HG03457 (cell line): ENCODE results near the gene ZNF292.
"Not testable (repeated sequence)": the region's sequence is repeated elsewhere in the genome, so short reads cannot be mapped to it uniquely, and the experiment has no call there.

Experiments
- ATAC-seq: cut with Tn5 transposase; IDR thresholded peaks from one replicate; pipeline ENCODE4 v1.9.1; 2021; ENCODE audit warnings: moderate number of reproducible peaks; ENCODE audit not compliant: unreplicated experiment

Gene ZNF292

GRCh38 chr6:87154993-87155841, at the start of gene ZNF292:
Gene ZNF292, plus strand, starts transcription at chr6:87155565. Its CDS starts 27 bp downstream, at chr6:87155592.
- ATAC-seq = peak; percentile 64

GRCh38 chr6:87105823-87106222, 49.5 kb upstream of the ZNF292 start:
- no peak for ATAC-seq

- ATAC-seq = no peak
These were observed 44.7 kb upstream of the ZNF292 start for GRCh38 chr6:87110636-87111035.

- ATAC-seq = peak; percentile 89
These were observed 39.8 kb upstream of the ZNF292 start for GRCh38 chr6:87115402-87116135.

GRCh38 chr6:87116922-87117321, 38.4 kb upstream of the ZNF292 start:
- no peak for ATAC-seq

- ATAC-seq = no peak
These were observed 37.3 kb upstream of the ZNF292 start for GRCh38 chr6:87118054-87118453.

GRCh38 chr6:87122477-87122876, 32.9 kb upstream of the ZNF292 start:
- ATAC-seq = no peak

- no peak for ATAC-seq
These were observed 31.3 kb upstream of the ZNF292 start for GRCh38 chr6:87124074-87124473.

GRCh38 chr6:87126501-87126900, 28.9 kb upstream of the ZNF292 start:
- no peak for ATAC-seq

GRCh38 chr6:87127737-87128136, 27.6 kb upstream of the ZNF292 start:
- ATAC-seq = no peak

GRCh38 chr6:87136963-87137362, 18.4 kb upstream of the ZNF292 start:
- ATAC-seq = no peak

GRCh38 chr6:87139236-87139635, 16.1 kb upstream of the ZNF292 start:
- ATAC-seq = no peak

GRCh38 chr6:87139927-87140326, 15.4 kb upstream of the ZNF292 start:
- ATAC-seq = not testable (repeated sequence)

GRCh38 chr6:87146363-87146762, 9.0 kb upstream of the ZNF292 start:
- no peak for ATAC-seq

GRCh38 chr6:87150406-87150805, 5.0 kb upstream of the ZNF292 start:
- ATAC-seq = no peak

GRCh38 chr6:87151471-87151780, 3.9 kb upstream of the ZNF292 start:
- ATAC-seq = no peak

GRCh38 chr6:87151781-87152525, 3.4 kb upstream of the ZNF292 start:
- peak; percentile 23 for ATAC-seq

- no peak for ATAC-seq
These were observed 2.8 kb upstream of the ZNF292 start for GRCh38 chr6:87152526-87152955.

GRCh38 chr6:87154641-87154992, 748 bp upstream of the ZNF292 start:
- ATAC-seq = no peak

- ATAC-seq = no peak
These were observed 764 bp downstream of the ZNF292 start for GRCh38 chr6:87155842-87156815.
